NB4 (cell line): ENCODE measurements around the gene PANX3.

Experiments
- POLR2A ChIP-seq: IDR thresholded peaks from 2 replicates; pipeline ENCODE4 v1.6.1; 2011; ENCODE audit warnings: mild to moderate bottlenecking; ENCODE audit not compliant: insufficient read length; ENCODE audit errors: extremely low read depth
- TF ChIP-seq, protein P1 (sequence below): IDR thresholded peaks from one replicate; pipeline ENCODE4 v1.5.1; 2012; ENCODE audit warnings: low read depth, low read length

DNA sequence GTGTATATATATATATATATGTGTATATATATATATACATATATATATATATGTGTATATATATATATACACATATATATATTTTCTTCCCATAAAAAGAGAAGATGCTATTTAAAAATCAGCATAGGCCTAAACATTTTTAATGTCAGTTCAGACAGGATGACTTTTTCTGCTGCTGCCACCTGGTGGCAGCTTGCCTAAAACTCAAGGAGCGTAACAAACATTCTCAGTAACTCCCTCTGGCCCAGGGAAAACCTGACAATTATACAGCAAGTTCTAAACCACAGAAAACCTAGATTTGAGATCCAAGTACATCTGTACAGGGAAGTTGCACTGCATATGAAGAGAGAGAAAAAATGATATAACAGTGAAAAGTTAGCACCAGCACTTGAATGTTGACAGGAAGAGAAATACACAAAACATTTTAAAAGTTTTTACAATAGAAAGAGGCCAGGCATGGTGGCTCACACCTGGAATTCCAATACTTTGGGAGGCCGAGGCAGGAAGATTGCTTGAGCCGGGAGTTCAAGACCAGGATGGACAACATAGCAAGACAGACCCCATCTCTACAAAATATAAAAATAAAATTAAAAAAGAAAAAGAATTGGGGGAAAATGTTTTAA lies 24.9 kb upstream of the PANX3 start:
- TF ChIP-seq, protein P1, sequence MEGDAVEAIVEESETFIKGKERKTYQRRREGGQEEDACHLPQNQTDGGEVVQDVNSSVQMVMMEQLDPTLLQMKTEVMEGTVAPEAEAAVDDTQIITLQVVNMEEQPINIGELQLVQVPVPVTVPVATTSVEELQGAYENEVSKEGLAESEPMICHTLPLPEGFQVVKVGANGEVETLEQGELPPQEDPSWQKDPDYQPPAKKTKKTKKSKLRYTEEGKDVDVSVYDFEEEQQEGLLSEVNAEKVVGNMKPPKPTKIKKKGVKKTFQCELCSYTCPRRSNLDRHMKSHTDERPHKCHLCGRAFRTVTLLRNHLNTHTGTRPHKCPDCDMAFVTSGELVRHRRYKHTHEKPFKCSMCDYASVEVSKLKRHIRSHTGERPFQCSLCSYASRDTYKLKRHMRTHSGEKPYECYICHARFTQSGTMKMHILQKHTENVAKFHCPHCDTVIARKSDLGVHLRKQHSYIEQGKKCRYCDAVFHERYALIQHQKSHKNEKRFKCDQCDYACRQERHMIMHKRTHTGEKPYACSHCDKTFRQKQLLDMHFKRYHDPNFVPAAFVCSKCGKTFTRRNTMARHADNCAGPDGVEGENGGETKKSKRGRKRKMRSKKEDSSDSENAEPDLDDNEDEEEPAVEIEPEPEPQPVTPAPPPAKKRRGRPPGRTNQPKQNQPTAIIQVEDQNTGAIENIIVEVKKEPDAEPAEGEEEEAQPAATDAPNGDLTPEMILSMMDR = peak; percentile 79
- TF ChIP-seq POLR2A = no peak
